Neural crest cell (in vitro differentiated cells): ENCODE results near the gene PPP4R3B. TPM values are rescaled to one million over a fixed set of nuclear protein-coding genes. Genes with fewer than 3 reads are reported as not detected.
"Not testable (repeated sequence)": the region's sequence is repeated elsewhere in the genome, so short reads cannot be mapped to it uniquely, and the experiment has no call there.

Experiments used
- DNase-seq: peaks from one replicate; pipeline ENCODE4 v3.0.0; 2021; ENCODE audit warnings: low read depth, mixed read lengths, low spot score
- H3K27ac Mint-ChIP-seq: one replicate; pipeline ENCODE4 v1.8.0; 2021; ENCODE audit warnings: mild to moderate bottlenecking, mixed read lengths; ENCODE audit not compliant: unreplicated experiment
- H3K27me3 Mint-ChIP-seq: 2 replicates; pipeline ENCODE4 v1.8.0; 2021; ENCODE audit warnings: low read depth, mild to moderate bottlenecking, mixed read lengths
- H3K36me3 Mint-ChIP-seq: 2 replicates; pipeline ENCODE4 v1.8.0; 2021; ENCODE audit warnings: low read depth, mild to moderate bottlenecking, mixed read lengths
- H3K4me1 Mint-ChIP-seq: 2 replicates; pipeline ENCODE4 v1.8.0; 2021; ENCODE audit warnings: mixed read lengths
- H3K4me3 Mint-ChIP-seq: one replicate; pipeline ENCODE4 v1.8.0; 2021; ENCODE audit warnings: mild to moderate bottlenecking, mixed read lengths
- H3K9me3 Mint-ChIP-seq: 2 replicates; pipeline ENCODE4 v1.8.0; 2021; ENCODE audit warnings: mixed read lengths
- total RNA-seq: library from RNA; stranded (reverse); gene quantifications from 2 replicates; pipeline ENCODE4 v1.2.1, GENCODE V29; 2021
- TF ChIP-seq, protein P1 (sequence below): fragments of 200-600 bp; sonication (generic); conservative IDR thresholded peaks from 2 replicates; pipeline ENCODE4 v1.5.0; 2021; ENCODE audit warnings: antibody characterized with exemption, mild to moderate bottlenecking

PPP4R3B gene
- total RNA-seq, 1 donor from 2014 or later: 62.0 TPM

DNA sequence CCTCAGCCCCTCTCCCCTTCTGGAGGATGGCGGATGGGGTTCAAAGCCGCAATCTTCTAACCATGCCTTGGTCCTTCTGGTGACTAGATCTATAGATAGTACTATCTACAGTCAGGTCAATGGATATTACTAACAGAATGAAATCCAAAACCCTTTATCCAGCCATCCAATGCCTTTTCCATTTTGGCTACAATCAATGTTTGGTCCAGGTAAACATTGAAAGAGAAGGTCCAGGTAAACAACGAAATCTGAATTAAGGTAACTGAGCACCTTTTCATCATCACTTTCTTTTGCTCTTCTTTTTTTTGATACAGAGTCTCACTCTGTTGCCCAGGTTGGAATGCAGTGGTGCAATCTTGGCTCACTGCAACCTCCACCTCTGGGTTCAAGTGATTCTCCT, 9.7 kb downstream of the PPP4R3B start:
- H3K36me3 Mint-ChIP-seq: peaks cover 3% of the 10 kb centered on the region
- TF ChIP-seq, protein P1, sequence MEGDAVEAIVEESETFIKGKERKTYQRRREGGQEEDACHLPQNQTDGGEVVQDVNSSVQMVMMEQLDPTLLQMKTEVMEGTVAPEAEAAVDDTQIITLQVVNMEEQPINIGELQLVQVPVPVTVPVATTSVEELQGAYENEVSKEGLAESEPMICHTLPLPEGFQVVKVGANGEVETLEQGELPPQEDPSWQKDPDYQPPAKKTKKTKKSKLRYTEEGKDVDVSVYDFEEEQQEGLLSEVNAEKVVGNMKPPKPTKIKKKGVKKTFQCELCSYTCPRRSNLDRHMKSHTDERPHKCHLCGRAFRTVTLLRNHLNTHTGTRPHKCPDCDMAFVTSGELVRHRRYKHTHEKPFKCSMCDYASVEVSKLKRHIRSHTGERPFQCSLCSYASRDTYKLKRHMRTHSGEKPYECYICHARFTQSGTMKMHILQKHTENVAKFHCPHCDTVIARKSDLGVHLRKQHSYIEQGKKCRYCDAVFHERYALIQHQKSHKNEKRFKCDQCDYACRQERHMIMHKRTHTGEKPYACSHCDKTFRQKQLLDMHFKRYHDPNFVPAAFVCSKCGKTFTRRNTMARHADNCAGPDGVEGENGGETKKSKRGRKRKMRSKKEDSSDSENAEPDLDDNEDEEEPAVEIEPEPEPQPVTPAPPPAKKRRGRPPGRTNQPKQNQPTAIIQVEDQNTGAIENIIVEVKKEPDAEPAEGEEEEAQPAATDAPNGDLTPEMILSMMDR: no peak
- no peaks in the 10 kb centered on the region for H3K27me3 Mint-ChIP-seq
- no peak for DNase-seq
- no peak overlapping the region for H3K4me3 Mint-ChIP-seq
- H3K27ac Mint-ChIP-seq: no peak overlapping the region
- no peaks in the 10 kb centered on the region for H3K9me3 Mint-ChIP-seq
- no peaks in the 10 kb centered on the region for H3K4me1 Mint-ChIP-seq

DNA sequence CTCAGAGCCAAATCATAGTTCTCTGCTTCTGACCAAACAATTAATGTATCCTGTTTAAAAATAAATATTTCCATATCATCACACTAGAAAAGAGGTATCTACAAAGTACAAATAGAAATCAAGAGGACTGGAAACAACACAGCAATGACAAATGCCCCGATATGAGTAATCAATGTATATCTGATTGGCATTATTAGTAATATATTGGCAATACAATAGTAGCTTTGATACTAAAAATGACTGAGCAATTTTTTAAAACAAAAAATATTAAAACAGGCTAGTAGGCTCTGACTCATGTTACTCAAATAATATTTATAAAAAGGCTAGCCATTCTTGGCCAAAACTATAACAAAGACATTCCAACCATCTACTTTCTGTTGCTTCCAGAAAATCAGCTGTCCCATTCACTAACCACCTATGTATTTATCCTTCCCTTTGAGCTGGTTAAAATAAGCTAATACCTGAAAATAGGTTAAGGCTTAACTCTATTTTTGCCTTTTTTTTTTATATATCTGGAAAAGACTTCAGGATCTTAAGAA, 13.3 kb downstream of the PPP4R3B start:
- no peak overlapping the region for H3K27ac Mint-ChIP-seq
- H3K27me3 Mint-ChIP-seq: no peaks in the 10 kb centered on the region
- H3K4me1 Mint-ChIP-seq: no peaks in the 10 kb centered on the region
- H3K9me3 Mint-ChIP-seq: no peaks in the 10 kb centered on the region
- H3K36me3 Mint-ChIP-seq: peaks cover 6% of the 10 kb centered on the region
- DNase-seq: no peak
- no peak overlapping the region for H3K4me3 Mint-ChIP-seq
- TF ChIP-seq, protein P1: no peak

DNA sequence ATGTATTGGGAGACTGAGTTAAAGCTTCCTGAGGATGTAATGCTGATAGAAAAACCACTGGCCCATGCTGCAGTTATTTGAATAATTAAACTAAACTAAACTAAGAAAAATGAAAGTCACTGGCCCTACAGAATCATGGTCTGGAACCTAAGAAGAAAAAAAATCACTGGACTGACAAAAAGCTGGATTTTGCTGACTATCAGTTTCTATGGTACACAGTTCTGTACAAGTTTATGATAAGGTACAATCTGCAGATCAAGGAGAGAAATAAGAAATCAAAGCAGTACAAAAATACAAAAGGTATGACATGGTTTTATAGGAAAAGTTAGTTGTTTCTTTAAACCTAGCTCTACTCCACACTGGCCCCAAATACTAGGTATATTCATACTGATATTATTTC, 15.6 kb downstream of the PPP4R3B start:
- H3K4me3 Mint-ChIP-seq: no peak overlapping the region
- no peaks in the 10 kb centered on the region for H3K4me1 Mint-ChIP-seq
- DNase-seq: no peak
- H3K27me3 Mint-ChIP-seq: no peaks in the 10 kb centered on the region
- TF ChIP-seq, protein P1: no peak
- H3K9me3 Mint-ChIP-seq: no peaks in the 10 kb centered on the region
- peaks cover 8% of the 10 kb centered on the region for H3K36me3 Mint-ChIP-seq
- H3K27ac Mint-ChIP-seq: no peak overlapping the region

DNA sequence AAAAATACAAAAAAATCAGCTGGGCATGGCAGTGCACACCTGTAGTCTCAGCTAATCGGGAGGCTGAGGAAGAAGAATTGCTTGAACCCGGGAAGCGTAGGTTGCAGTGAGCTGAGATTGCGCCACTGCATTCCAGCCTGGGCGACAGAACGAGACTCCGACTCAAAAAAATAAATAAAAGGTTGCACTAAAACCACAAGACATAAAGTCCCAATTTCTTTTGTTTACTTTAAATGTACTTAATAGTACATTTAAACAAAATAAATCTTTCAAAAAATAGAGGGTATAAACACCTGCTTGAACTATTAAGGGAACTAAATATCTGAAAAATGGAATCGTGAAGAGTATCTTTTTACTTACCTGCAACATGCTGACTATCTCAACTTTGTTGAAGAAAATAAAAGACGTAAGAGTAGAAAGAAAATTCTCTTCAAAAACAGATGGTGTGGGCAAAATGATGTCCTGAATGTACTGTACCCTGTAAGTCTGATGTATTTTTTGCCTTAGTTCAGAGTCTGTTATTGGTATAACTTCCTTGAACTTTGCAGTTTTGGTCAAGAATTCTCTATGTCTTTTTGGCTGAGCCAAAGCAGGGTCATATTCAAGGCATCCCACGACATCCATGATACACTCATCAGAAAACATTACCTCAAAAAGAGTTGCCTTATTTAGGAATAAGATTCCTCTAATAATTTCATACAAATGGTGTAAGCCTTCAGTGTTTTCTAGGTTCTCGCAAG, 19.2 kb downstream of the PPP4R3B start:
- H3K4me3 Mint-ChIP-seq: no peak overlapping the region
- H3K36me3 Mint-ChIP-seq: peaks cover 8% of the 10 kb centered on the region
- H3K9me3 Mint-ChIP-seq: no peaks in the 10 kb centered on the region
- TF ChIP-seq, protein P1: no peak
- no peak for DNase-seq
- H3K27me3 Mint-ChIP-seq: no peaks in the 10 kb centered on the region
- no peaks in the 10 kb centered on the region for H3K4me1 Mint-ChIP-seq
- H3K27ac Mint-ChIP-seq: no peak overlapping the region

DNA sequence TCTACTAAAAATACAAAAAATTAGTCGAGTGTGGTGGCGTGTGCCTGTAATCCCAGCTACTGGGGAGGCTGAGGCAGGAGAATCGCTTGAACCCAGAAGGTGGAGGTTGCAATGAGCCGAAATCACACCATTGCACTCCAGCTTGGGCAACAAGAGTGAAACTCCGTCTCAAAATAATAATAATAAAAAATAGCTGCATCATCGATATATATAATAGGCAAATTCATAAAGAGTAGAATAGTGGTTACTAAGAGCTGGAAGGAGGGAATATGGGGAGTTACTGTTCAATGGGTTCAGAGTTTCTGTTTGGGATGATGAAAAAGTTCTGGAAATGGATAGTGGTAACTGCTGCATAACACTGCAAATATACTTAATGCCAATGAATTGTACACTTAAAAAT, 20.6 kb downstream of the PPP4R3B start:
- H3K27me3 Mint-ChIP-seq, H3K9me3 Mint-ChIP-seq, H3K36me3 Mint-ChIP-seq, H3K4me3 Mint-ChIP-seq, H3K27ac Mint-ChIP-seq, DNase-seq, H3K4me1 Mint-ChIP-seq: not testable (repeated sequence)

DNA sequence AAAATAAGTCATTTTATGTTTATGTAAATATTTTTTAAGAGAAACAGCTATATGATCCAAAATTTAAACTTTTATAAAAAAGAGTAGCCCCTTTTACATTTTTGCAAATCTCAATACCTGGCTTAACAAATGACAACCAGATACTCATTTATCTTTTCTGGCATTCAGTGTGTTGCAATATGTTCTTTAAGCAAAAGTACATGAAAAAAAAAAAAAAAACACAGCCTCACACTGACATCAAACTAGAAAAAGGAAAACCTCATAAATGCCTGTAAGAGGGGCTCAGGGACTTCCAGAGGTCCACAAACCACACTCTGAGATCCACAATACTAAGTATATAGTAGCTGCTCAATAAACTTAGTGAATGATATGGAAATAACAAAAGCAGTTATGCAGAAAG, 21.9 kb downstream of the PPP4R3B start:
- TF ChIP-seq, protein P1: no peak
- Mint-ChIP-seq H3K27me3 (no peaks in the 10 kb centered on the region), H3K9me3 (no peaks in the 10 kb centered on the region)

More for the DNA sequence above, 21.9 kb downstream of the PPP4R3B start:
- H3K27ac Mint-ChIP-seq: no peak overlapping the region
- no peak overlapping the region for H3K4me3 Mint-ChIP-seq
- H3K4me1 Mint-ChIP-seq: no peaks in the 10 kb centered on the region
- peaks cover 5% of the 10 kb centered on the region for H3K36me3 Mint-ChIP-seq
- no peak for DNase-seq
